Panc1 (cell line): Measurements from ENCODE around the gene KRTAP3-1. TPM values are rescaled to one million over a fixed set of nuclear protein-coding genes. Genes with fewer than 3 reads are reported as not detected.

Experiments
- ATAC-seq: fragments of 200-7000 bp; cut with Tn5 transposase; 2 replicates; pipeline ENCODE4 v1.9.1; 2020; ENCODE audit warnings: mild to moderate bottlenecking, moderate library complexity
- BruUV-seq: library from RNA; stranded (reverse); fragments of 400-500 nt; replicated peaks from 2 replicates; lab custom pipeline; 2021; lab: Mats Ljungman, UMichigan
- CTCF ChIA-PET: fragments of 300-600 bp; sonication (Branson Sonifier 250); formaldehyde crosslinking; loops from one replicate; lab custom pipeline; 2022; ENCODE audit warnings: antibody characterized with exemption; lab: Charles Lee
- POLR2A ChIA-PET: fragments of 300-600 bp; sonication (Branson Sonifier 250); formaldehyde crosslinking; loops from one replicate; lab custom pipeline; 2022; ENCODE audit warnings: antibody characterized with exemption; lab: Charles Lee
- DNase-seq: peaks from one replicate; pipeline ENCODE4 v3.0.0-alpha.2; 2010; ENCODE audit warnings: low read depth, low spot score
- H3K27ac ChIP-seq: 2 replicates; pipeline ENCODE4 v1.5.1; 2011; ENCODE audit warnings: mild to moderate bottlenecking, low read length, inconsistent platforms
- H3K27me3 ChIP-seq: fragments of 200-500 bp; sonication (Bioruptor generic); 2 replicates; pipeline ENCODE4 v1.6.0; 2014; ENCODE audit warnings: low read length, inconsistent platforms; ENCODE audit not compliant: control insufficient read depth, insufficient read depth
- H3K36me3 ChIP-seq: fragments of 200-500 bp; sonication (Bioruptor generic); 2 replicates; pipeline ENCODE4 v1.5.1; 2014; ENCODE audit warnings: inconsistent platforms, mild to moderate bottlenecking, low read length, moderate library complexity; ENCODE audit not compliant: control insufficient read depth, insufficient read depth
- H3K4me1 ChIP-seq: 2 replicates; pipeline ENCODE4 v1.5.1; 2011; ENCODE audit warnings: inconsistent platforms, mild to moderate bottlenecking, low read length, moderate library complexity; ENCODE audit not compliant: control insufficient read depth, insufficient read depth
- H3K4me3 ChIP-seq, 2 experiments: 2 replicates each; pipeline ENCODE4 v1.5.1; 2011 to 2012; ENCODE audit warnings: low read depth in 2 of 2, low read length in 2 of 2, mild to moderate bottlenecking in 2 of 2, inconsistent platforms in 1 of 2, moderate library complexity in 1 of 2
- H3K9me3 ChIP-seq: fragments of 200-500 bp; sonication (Bioruptor generic); 2 replicates; pipeline ENCODE4 v1.5.1; 2014; ENCODE audit warnings: low read depth, mild to moderate bottlenecking, inconsistent platforms, low read length, moderate library complexity; ENCODE audit not compliant: control insufficient read depth, insufficient read depth
- CTCF ChIP-seq: fragments of 450-650 bp; IDR thresholded peaks from 2 replicates; pipeline ENCODE4 v1.5.1; 2017; ENCODE audit warnings: mild to moderate bottlenecking
- POLR2AphosphoS5 ChIP-seq: IDR thresholded peaks from 2 replicates; pipeline ENCODE4 v1.6.1; 2012; ENCODE audit warnings: mild to moderate bottlenecking, low read depth, low read length, moderate library complexity
- SIN3A ChIP-seq: IDR thresholded peaks from 2 replicates; pipeline ENCODE4 v1.6.1; 2012; ENCODE audit warnings: low read depth, mild to moderate bottlenecking, low read length, moderate library complexity, borderline replicate concordance; ENCODE audit not compliant: insufficient read depth
- TCF7L2 ChIP-seq: IDR thresholded peaks from 2 replicates; pipeline ENCODE4 v1.6.1; 2011; ENCODE audit warnings: mild to moderate bottlenecking, low read depth, low read length, inconsistent platforms
- in situ Hi-C: cut with HindIII; loops from 2 replicates; pipeline ENCODE4 v1.10.0; 2016; ENCODE audit warnings: low sequenced_read_pairs, low pct_unique_long_range_greater_than_20kb
- intact Hi-C: fragments of 100-400 bp; cut with micrococcal nuclease; formaldehyde crosslinking; loops from one replicate; pipeline ENCODE4 v1.10.0; 2022; ENCODE audit not compliant: unreplicated experiment
- total RNA-seq: library from RNA; stranded (reverse); gene quantifications from one replicate; pipeline ENCODE4 v1.2.1, GENCODE V29; 2021; ENCODE audit not compliant: unreplicated experiment
- TF ChIP-seq, protein P1 (sequence below), 2 experiments: IDR thresholded peaks; 2 replicates each; pipeline ENCODE4 v1.6.1; 2011 to 2012; ENCODE audit warnings: low read depth in 2 of 2, control low read depth in 1 of 2, low read length in 1 of 2, mild to moderate bottlenecking in 1 of 2, moderate library complexity in 1 of 2; ENCODE audit not compliant: insufficient read depth in 1 of 2

The KRTAP3-1 gene
- total RNA-seq, 1 experiment from 2014 or later = not detected

DNA sequence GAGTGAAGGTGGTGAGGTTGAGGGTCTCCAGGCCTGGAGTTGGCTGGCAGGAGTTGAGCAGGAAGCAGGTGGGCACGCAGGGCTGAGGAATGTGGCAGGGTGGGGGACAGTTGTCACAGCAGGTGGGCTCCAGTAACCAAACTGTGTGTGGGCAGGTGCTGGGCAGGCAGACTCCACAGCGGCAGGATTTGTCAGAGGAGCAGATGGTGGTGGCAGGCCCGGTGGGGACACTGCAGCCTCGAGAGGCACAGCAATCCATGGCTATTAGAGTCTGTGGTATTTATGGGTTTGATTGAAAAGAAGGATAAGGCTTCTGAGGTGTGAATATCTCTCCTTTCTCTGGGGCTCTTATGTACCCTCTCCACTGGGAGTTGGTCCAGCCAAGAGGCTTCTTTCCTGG, 15.1 kb downstream of the KRTAP3-1 start, which contains the start of gene KRTAP3-3:
TSS of gene KRTAP3-3 (minus strand) at position 326 of the 400 bp plus-strand sequence. CDS start at position 259, 67 bp downstream.
- H3K27me3 ChIP-seq = peaks cover 17% of the 10 kb centered on the region
- no peaks in the 10 kb centered on the region for H3K36me3 ChIP-seq
- intact Hi-C loops (no loop called here), in situ Hi-C loops (no loop called here)
- CTCF ChIA-PET = no interaction called here
- no peaks in the 10 kb centered on the region for H3K9me3 ChIP-seq
- no TSS peak for BruUV-seq
- ATAC-seq (no peak), DNase-seq (no peak)
- TF ChIP-seq TCF7L2 (no peak), CTCF (no peak), SIN3A (no peak), POLR2AphosphoS5 (no peak)
- TF ChIP-seq, protein P1, sequence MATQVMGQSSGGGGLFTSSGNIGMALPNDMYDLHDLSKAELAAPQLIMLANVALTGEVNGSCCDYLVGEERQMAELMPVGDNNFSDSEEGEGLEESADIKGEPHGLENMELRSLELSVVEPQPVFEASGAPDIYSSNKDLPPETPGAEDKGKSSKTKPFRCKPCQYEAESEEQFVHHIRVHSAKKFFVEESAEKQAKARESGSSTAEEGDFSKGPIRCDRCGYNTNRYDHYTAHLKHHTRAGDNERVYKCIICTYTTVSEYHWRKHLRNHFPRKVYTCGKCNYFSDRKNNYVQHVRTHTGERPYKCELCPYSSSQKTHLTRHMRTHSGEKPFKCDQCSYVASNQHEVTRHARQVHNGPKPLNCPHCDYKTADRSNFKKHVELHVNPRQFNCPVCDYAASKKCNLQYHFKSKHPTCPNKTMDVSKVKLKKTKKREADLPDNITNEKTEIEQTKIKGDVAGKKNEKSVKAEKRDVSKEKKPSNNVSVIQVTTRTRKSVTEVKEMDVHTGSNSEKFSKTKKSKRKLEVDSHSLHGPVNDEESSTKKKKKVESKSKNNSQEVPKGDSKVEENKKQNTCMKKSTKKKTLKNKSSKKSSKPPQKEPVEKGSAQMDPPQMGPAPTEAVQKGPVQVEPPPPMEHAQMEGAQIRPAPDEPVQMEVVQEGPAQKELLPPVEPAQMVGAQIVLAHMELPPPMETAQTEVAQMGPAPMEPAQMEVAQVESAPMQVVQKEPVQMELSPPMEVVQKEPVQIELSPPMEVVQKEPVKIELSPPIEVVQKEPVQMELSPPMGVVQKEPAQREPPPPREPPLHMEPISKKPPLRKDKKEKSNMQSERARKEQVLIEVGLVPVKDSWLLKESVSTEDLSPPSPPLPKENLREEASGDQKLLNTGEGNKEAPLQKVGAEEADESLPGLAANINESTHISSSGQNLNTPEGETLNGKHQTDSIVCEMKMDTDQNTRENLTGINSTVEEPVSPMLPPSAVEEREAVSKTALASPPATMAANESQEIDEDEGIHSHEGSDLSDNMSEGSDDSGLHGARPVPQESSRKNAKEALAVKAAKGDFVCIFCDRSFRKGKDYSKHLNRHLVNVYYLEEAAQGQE (IDR thresholded peaks at IDR 0.05; ENCODE audit: insufficient read depth in 1 of 2, low read depth in 2 of 2, low read length in 1 of 2) = no peak
- no peaks in the 10 kb centered on the region for H3K4me1 ChIP-seq
- no peak within 1 kb of the TSS for H3K4me3 ChIP-seq
- POLR2A ChIA-PET = interaction anchor here (0.6 kb wide), 1 partner anchor 122 kb away, joined by 4 read pairs; no protein-coding TSS in a partner anchor
- no peak within 1 kb of the TSS for H3K27ac ChIP-seq

DNA sequence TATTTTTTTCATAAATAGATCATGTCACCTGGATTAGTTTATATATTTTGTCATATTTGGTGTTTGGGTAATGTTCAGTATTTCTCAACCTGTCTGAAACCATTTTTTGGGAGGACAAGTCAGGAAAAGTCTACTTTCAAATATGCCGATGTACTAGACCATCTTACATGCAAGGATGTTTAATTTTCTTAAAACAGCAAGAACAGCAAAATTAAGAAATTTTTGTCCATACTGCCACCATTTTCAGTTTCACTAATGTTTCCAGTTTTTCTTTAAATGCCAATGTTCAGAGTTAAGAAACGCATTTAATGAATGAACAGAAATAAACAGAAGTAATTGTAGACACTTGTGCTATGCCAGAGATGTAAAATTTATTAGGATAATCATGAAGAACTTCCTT, 15.8 kb downstream of the KRTAP3-1 start:
- no peak for ATAC-seq
- DNase-seq = no peak
- ChIA-PET CTCF (interaction anchor here (0.9 kb wide), 1 partner anchor 329 kb away, joined by 3 read pairs; no protein-coding TSS in a partner anchor), POLR2A (no interaction called here)
- Histone ChIP-seq H3K27ac (no peak overlapping the region), H3K4me3 (no peak overlapping the region), H3K9me3 (no peaks in the 10 kb centered on the region), H3K27me3 (peaks cover 13% of the 10 kb centered on the region), H3K36me3 (no peaks in the 10 kb centered on the region), H3K4me1 (no peaks in the 10 kb centered on the region)
- in situ Hi-C loops (no loop called here), intact Hi-C loops (no loop called here)
- BruUV-seq = no TSS peak
- TF ChIP-seq, protein P1 (IDR thresholded peaks at IDR 0.05; ENCODE audit: insufficient read depth in 1 of 2, low read depth in 2 of 2, low read length in 1 of 2) = no peak
- TF ChIP-seq TCF7L2 (no peak), CTCF (no peak), POLR2AphosphoS5 (no peak)
